DMS114 treated with DMSO at 0.1 percent for 48 hours (cell line): ENCODE measurements around the gene KREMEN2.

Experiments used
- DNase-seq: peaks from one replicate; lab custom pipeline; 2025; ENCODE audit not compliant: unreplicated experiment; lab: John Stamatoyannopoulos, UW

KREMEN2 gene

DNA sequence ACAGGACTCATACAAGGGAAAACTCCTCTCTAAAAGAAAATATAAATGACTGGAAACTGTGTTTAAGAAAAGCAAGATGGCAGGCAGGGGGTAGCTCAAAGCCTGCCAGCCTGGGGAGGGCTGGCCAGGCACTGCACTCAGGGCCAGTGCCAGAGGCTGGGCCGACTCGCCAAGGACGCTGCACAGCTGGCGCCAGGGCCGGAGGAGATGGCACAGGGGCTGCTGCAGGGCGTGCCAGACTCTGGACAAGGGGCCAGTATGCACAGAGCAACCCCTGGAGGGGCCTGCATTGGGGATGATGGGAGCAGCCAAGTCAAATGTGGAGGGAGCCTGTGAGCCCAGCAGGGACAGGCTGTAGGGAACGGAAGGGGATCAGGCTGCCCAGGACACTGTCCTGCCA is 12.1 kb downstream of the KREMEN2 start:
- no peak for DNase-seq

DNA sequence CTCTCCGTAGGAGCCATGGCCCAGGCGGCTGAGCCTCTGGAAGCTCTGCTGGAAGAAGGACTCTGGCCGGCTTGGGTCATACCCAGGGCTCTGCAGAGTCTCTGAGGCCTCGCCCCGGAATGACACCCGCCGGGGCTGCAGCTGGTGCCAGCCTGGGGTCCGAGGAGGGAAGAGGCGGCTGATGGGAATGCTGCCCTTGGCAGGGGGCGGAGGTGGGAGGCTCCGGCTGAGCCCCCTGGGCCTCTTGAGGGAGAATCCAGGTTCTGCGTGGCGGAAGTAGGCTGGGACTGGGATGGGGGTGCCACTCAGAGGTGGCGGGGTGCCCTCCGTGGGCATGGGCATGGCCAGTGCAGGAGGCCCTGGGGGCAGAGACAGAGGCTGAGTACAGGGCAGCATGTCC is 12.6 kb downstream of the KREMEN2 start:
- no peak for DNase-seq

DNA sequence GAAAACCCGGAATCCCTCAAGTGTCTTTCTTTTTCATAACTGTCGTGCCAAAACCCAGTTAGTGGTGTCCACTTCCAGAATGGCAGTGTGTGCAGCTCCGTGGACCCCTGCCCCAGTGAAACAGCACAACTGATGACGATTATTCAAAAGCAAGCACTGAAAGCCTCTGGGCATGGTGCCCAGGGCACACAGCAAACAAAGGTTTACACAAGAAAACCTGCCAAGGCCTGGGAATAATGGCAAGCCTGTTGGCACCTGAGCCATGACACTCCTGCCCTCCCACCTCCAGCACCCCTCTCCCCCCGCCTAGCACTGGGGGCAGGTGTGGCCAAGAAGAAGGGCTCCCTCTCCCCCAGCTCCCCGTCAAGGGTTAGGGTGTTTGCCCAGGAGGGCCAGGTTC is 13.4 kb downstream of the KREMEN2 start:
- DNase-seq: no peak

DNA sequence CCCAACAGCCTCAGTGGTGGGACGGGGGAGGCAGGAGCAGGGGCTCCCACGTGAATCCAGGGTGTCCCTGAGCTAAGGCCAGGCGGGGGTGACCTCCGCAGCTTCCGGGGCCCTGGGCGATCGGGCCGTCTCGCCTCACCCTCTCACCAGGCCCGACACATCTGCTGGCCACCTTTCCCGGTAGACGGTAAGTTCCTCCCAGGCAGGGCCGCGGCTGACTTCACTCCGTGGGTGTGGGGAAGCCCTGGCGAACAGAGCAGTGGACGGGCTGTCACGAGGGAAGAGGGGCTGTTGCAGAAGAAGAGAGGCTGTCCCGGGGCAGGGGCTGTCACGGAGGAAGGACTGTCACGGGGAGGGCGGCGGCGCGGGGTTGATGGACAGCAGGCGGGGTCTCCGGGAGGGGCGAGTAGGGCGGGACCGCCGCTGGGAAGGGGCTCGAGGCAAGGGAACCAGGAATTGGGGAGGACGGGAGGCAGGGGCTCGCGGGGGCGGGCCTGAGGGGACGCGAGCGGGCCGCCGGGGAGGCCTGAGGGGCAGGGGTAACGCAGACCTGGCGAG is 15.7 kb downstream of the KREMEN2 start:
- DNase-seq: no peak

DNA sequence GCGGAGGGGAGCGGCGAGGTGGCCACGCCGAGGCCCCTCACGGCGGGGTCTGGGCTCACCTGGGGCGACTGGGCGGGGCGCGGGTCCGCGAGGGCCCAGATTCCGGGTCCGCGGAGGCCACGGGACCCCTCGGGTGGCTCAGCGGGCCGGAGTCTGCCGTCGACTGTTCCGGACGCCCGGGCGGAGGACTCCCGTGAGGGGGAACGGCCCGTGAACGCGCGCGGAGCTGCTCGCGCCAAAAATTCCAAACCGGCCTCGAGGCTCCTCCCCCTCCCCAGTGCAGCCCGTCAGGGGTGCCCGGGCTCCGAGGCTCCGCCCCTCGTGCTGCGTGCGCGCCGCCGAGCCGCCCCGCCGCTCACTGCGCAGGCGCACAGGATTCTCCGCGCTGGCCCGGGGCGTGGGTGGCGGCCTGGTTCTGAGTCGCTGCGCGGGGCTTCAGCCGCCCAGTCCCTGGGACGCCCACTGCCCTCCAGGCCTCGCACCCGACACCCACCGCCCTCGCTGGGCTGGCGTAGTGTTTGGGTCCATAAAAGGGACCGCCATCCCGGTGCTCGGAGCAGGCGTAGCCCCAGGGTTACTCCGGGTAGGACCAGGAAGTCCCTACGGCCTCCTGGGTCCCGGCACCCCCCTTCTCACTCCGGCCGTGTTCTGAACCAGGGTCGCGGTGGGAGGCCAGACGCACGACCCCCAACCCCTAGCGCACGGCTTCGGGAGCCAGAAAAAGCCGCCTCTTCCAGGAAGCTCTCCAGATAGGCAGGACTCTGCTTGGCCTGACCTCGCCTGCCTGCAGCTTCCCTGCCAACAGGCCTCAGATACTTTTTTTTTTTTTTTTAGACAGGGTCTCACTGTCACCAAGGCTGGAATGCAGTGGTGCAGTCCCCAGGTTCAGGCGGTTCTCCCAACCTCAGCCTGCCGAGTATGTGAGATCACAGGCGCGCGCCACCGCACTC is 16.4 kb downstream of the KREMEN2 start, which contains the start of gene PKMYT1:
PKMYT1 (minus strand) TSS at position 220 of the 950 bp plus-strand sequence. CDS start 789 bp downstream, outside the sequence.
- peak; percentile 59 for DNase-seq

DNA sequence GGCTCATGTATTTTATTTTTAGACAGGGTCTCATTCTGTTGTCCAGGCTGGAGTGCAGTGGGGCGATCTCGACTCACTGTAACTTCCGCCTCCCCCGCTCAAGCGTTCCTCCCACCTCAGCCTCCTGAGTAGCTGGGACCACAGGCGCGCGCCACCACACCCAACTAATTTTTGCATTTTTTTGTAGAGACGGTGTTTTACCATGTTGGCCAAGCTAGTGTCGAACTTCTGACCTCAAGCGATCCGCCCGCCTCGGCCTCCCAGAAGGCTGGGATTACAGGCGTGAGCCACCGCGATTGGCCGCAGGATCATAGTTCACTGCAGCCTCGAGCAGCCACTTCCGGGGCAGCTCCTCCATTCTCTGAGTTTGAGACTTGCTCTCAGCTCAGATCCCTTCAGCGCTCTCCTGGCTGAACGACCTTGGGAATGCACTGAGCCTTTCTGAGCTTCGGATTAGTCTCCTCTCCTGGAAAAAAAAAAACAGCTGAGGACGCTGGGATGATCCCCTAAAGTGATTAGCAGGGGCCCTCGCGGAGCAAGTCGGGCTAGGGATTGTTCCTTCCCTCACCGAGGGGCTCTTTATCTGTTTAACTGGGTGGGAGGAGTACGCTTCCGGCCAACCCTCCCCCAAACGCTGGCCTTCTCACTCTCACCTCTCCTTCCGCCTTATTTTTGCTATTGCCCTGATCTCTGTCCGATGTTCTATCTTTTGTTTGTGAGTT is 17.3 kb downstream of the KREMEN2 start:
- no peak for DNase-seq

DNA sequence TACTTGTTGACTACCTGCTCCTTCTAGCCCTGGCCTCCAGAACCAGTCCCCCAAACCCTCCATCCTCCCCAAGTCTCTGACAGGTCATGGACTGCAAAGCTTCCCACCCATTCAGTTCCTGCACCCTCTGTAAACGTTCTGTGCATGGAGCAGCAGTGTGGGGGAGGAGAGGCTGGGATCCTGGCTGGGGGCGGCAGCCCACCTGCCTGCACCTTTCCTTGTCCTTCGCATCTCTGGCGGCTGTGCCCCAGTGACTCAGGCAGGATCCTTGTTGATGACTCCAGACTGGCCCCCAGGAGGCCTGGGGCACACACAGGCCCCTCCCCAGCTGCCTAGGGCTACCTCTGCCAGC is 17.8 kb downstream of the KREMEN2 start:
- DNase-seq: no peak

DNA sequence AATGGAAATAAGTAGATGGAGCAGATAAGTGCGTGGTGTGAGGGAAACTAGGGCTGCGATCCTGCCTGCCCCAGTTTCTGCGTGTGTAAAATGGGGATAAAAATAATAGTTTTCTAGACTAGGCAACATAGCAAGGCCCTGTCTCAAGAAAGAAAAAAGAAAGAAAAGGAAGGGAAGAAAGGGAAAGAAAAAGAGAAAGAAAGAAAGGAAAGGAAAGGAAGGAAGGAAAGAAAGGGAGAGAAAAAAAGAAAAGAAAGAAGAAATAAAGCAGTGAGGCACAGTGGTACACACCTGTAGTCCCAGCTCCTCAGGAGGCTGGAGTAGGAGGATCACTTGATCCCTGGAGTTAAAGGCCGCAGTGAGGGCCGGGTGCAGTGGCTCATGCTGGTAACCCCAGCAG is 18.3 kb downstream of the KREMEN2 start:
- DNase-seq: no peak

DNA sequence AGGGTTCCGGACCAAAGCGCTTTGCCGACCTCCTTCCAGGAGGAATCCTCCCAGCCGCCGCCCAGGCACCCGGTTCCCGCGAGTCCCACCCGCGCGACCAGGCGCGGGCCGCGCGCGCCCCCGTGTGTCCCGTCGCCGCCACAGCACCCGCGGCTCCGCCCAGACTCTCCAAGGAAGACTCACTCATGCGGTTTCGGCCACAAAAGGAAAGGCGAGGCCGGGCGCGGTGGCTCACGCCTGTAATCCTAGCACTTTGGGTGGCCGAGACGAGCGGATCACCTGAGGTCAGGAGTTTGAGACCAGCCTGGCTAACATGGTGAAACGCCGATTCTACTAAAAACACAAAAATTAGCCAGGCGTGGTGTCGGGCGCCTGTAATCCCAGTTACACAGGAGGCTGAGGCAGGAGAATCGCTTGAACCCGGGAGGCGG is 19.6 kb downstream of the KREMEN2 start:
- peak; percentile 57 for DNase-seq

DNA sequence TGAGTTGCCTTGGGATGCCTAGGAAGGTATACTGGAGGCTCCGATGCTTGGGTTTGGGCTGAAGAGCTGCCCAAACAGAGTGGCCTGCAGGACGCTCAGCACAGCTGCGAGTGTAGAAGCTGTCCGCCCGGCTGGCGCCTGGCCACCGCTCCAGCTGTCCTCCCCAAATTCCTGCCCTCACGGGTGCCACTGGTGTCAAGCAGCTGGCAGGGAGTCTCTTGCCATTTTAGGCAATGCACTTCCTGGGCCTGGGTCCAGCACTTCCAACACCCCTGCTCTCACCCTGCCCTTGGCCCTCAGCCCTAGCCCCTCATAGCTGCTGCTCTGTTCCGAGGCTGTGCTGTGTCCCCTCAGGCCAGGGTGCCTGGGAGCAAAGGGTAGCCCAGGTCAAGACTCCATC is 21.4 kb downstream of the KREMEN2 start:
- DNase-seq: no peak

DNA sequence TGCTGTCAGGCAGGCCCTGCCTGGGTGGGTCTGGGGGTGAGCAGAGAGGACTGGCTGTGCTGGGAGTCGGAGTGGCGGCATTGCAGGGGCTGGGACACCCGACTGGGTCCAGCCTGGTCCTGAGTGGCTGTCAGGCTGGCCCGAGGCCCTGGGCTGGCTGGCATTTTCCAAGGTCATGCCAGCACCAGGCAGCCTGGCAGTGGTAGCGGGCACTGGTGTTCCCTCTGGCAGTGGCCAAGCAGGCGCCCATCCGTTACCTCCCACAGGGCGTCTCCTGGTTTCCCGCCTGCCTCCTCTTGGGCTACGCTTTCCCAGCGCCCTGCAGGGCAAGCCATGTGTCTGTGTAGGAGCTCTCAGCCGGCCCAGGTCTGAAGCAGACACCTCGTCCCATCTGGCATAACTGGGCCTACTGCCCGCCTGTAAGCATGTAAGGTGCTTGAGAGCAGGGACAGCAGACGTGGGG is 21.8 kb downstream of the KREMEN2 start:
- DNase-seq: no peak

DNA sequence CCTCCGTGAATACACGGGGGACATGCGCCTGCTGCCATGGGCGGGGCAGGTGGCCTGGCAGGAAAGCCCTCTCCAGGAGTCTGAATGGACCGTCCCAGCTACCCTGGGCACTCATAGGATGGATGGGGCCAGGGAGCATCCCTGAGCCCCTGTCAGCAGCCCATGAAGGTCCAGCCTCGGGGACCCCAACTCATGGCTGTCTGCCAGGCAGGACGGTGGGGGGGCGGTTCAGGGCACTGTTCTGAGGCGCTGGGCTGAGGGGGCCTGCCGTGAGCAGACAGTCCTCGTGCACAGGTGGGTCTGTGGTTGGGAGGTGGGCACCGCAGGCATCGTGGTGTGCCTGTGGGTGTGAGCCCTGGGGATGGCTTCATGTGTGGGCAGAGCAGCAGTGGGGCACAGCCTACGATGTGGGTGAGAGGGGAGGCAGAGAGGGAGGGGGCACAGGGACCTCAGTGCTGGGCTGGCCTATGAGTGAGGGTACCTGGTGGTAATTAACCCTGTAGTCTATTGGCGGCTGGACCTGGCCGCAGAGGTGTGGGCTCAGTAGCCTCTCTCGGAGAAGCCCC is 22.6 kb downstream of the KREMEN2 start:
- DNase-seq: no peak

DNA sequence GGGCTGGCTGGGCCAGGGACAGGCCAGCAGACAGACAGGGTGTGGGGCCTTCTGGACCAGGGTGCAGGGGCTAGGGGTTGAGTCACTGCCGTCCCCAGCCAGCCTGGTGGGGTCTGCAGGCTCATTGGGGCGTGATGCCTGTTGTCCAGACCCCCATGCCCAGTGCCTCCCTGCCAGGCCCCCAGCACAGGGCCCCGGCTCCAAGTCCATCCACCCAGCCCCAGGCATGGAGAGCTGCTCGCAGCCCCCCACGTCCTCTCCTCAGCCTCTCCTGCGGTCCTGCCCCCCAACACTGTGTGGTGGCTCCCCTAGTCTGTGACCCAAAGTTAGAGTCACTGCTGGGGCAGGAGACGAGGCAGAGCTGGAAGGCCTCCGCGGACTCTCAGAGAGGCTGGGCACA is 23.2 kb downstream of the KREMEN2 start:
- DNase-seq: no peak

DNA sequence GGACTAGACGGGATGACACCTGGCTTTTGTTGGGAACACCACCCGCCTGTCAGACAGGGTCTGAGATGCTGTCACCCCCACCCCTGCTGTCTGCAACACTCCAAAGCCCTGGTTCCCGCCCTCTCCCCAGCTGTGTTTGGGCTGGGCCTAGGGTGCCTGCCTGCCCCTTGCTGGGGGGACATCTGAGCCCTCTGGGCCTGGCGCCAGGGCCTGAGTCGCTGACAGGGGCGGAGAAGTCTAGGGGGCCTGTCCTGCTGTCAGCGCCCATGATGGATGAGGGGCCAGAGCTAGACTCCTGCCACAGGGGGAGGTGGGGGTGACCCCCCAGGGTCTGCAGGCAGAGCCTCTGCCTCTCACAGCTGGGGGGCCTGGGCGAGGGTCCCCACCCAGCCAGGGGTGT is 23.8 kb downstream of the KREMEN2 start:
- no peak for DNase-seq

DNA sequence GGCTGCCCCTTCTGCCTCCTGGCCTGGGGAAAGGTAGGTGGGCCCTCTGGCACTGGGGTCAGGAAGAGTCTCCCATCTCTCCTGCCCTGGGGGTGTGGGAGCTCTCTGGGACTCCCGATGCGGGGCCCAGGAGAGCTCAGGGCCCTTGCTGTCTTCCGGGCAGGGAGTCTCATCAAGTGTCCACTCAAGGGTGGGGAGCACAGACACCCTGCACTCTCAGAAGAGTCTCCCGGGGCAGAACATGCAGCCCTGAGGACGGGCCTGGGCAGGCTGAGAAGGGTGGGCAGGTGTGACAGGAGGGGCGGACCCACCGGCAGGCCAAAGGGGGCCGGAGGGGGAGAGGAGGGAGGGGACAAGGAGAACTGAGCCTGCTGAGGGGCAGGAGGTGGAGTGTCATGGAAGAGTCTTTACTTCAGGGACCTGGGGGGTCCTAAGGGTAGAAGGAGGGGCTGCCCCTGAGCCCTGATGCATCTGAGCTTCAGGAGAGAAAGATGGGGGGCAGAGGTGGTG is 24.6 kb downstream of the KREMEN2 start:
- no peak for DNase-seq

DNA sequence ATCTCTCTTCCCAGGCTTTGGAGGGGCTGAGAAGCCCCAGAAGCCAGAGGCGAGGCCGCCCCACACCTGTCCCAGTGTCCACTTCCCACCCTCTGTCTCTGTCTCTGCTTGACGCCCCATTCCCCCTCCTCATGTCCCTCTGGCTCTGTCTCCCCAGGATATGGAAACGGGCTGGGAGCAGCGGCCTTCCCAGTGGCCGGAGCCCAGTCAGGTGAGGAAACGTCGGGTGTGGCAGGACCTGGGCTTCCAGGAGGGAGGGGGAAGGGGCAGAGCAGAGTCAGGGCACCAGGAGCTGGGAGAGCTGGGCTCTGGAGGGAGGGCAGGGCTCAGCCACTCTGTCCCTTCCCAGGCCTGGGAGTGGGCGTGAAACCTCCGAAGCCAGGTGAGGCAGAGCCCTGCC is 26.8 kb downstream of the KREMEN2 start:
- DNase-seq: no peak

DNA sequence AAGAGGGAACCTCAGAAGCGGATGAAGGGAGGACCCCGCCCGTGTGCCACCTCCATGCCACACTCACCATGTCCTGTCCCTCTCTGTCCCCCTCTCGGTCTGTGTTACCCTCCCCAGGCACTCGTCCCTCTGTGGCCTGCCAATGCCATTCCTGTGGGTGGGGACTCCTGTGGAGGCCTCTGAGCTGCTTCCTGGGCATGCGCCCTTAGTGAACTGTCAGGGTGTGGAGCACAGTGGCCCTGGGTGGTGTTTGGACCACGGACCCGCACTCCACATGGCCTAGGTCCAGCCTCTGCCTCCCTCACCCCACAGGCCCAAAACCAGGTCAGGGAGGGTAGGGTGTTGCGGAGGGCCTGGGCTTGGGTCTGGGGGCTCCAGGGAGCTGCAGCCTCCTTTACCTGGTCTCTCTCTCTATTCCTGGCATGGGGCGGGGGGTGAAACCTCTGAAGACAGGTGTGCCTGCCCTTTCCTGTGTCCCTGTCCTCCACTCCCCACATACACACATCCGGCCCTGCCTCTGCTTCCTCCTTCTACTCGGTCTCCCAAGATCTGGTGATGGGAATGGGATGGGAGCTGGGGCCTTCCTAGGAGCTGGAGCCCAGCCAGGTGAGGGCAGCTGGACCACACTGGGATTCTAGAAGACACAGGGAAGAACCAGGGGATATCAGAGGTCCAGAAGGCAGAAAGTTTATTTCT is 27.6 kb downstream of the KREMEN2 start:
- DNase-seq: no peak

DNA sequence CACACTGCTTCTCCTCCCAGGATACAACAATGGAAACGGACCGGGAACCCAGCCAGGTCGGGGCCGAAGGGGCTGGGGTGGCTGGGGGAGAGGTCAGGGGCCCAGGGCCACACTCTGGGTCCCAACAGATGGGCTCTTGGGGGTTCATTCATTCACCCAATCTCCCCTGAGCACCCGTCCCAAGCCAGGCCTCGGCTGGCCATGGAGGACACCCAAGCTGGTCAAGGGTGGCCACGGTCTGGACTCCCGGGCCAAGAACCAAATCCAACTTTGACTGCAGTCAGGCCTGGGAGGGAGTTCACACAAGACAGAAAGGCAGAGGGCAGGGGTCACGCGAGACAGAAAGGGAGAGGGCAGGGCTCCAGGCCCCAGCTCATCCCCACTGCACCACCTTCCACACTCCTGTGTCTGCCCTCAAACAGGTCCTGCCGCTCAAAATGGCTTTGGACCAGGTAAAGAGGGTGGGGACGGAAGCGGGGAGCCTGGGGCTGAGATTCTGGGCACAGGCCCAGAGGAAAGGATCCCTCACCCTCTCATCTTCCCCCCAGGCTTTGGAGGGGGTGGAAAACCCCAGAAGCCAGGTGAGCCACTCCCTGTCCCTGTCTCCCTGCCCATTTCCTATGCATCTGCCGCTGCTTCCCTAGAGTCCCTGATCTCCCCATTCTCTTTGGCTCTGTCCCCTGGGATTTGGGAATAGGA is 28.5 kb downstream of the KREMEN2 start:
- DNase-seq: no peak

DNA sequence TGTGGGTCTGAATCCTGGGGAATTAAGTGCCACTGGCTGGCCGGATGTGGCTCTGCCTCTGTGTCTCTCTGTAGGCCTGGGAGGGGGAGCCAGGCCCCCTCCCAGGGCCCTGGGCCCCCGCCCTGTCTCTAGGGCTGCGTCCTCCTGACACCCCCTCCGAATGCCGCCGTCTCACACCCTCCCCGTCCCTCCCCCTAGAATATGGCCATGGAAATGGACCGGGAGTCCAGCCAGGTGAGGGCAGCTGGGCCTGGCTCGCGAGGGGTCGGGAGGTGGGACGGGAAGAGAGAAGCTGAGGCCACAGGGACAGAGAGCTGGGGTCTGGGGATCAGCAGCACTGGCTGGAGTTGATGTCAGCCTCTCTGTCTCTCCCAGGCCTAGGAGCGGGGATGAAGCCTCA is 32.2 kb downstream of the KREMEN2 start:
- DNase-seq: no peak

DNA sequence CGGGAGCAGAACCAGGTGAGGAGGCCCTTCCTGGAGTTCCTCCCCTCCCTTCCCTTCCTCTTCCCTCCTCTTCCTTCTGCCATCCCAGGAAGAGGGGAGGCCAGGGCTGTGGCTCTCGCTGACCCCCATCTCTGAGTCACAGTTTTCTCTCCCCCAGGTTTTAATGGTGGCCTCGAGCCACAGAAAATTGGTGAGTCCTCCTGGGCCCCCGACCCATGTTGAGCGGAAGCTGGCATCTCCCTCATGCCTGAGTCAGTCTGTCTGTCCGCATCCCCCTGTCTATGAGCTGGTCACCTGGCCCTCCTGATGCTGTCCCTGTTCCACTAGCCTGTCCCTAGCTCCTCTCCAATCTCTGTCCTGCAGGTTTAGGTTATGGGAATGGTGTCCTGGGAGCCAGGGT is 35.9 kb downstream of the KREMEN2 start:
- no peak for DNase-seq
